DMS79 treated with DMSO at 0.1 percent for 48 hours (cell line): ENCODE measurements around the gene ZNF92.
"Not testable (repeated sequence)": the region's sequence is repeated elsewhere in the genome, so short reads cannot be mapped to it uniquely, and the experiment has no call there.

Source experiments
- DNase-seq: peaks from one replicate; lab custom pipeline; 2025; lab: John Stamatoyannopoulos, UW

Gene ZNF92

DNA sequence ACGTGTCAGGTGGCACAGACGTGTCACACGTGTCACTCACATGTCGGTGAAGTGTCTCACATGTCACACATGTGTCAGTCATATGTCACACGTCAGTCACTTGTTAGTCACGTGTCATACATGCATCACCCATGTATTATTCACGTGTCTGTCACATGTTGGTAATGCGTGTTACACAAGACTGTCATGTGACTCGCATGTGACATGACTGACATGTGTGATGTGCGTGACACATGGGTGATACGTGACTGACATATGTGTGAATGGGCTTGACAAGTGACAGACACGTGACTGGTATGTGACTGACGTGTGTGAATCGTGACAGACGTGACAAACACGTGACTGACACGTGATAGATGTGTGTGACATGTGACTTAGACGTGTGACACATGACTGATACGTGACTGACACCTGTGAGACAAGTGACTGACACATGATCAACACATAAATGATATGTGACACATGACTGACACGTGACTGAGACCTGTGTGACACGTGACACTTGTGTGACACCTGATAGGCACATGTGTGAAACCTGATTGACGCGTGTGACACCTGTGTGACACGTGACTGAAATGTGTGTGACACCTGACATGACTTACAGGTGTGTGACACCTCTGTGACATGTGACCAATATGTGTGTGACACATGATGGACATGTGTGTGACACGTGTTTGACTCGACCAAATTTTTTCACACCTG lies 56.1 kb downstream of the ZNF92 start:
- DNase-seq: no peak

DNA sequence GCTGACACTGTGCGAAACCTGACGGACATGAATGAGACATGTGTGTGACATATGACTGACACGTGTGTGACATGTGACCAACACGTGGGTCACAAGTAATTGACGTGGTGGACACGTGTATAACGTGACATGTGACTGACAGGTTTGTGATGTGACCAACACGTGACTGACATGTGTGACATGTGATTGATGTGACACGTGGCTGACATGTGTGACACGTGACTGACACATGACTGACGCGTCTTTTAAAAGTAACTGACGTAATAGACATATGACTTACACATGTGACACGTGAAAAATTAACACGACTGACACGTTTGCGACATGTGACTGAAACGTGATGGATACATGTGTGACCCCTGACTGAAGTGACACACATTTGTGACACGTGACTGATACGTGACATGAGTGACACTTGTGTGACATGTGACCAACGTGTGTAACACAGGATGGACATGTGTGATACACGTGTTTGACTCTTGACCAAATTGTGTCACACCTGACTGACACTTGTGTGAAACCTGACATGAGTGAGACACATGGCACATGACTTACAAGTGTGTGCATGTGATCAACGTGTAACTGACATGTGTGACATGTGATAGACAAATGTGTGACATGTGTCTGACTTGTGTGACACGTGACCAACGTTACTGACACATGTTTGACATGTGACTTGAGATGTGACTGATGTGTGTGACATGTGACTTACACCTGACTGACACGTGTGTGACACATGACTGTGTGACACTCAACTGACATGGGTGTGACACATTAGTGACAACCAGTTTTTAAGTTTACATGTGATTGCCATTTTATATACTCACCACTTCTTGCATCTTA lies 56.9 kb downstream of the ZNF92 start:
- DNase-seq: no peak

DNA sequence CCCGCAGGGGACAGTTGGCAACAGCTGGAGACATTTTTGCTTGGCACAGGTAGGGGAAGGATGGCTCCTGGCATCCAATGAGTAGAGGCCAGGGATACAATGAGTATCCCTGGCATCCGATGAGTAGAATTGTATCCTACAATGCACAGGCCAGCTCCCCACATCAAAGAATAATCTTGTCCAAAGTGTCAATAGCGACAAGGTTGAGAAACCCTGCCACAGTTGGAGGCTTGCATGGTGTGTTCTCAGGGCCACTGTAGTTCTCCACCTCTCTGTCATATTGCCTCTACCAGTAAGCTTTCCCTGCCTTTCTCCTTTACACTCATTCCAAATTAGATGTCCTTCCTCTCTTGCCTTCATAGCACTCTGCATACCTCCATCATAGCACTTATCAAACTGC lies 60.7 kb downstream of the ZNF92 start:
- DNase-seq: no peak

DNA sequence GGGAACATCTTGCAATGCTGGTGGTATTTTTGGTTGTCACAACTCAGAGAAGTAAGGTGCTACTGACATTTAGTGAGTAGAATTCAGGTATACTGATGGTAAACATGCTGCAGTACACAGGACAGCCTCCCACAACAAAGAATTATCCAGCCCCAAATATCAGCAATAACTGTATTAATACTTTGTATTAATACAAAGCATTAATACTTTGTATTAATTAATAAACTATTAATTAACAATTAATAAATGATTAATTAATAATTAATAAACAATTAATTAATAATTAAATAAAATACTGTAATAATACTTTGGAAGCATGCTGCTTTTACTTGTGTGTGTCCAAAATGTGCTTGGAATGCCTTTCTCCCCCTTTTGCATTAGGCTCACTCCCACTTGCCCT lies 62.5 kb downstream of the ZNF92 start:
- no peak for DNase-seq

DNA sequence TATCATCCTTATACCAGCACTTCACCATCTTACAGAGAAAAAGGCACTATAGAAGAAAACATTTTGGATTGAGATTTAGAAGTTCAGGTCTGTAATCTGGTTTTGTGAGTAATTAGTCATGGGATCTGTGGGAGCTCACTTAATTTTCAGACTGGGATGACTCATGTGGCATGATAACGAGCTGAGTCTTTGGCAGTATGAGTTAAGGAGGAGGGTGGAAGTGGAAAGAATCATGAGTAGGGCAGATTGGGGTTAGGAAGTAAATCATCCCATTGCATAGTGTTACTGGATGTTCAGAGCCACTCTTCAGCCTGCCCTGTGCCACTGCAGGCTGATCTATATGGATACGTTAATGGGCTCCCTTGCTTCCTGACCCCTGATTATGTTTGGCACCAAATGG lies 64.9 kb downstream of the ZNF92 start:
- DNase-seq: no peak

DNA sequence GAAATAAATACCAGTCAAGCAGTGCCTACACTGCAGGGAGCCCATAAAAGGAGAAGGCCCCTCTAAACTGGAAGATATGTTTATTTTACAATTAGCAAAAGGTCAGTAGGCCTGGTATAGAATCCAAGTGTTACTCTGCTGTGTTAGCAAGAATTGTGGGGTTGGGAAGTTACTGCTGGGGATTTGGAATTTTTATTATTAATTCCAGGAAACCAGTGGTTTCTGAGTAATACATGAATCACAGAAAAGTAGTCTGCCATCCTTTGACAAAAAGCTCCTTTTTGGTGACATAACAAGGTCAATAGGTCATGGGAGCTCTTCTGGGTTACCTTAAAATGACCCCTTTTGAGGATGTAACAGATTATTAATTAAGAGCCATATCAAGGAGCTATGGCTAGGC lies 67.4 kb downstream of the ZNF92 start:
- no peak for DNase-seq

DNA sequence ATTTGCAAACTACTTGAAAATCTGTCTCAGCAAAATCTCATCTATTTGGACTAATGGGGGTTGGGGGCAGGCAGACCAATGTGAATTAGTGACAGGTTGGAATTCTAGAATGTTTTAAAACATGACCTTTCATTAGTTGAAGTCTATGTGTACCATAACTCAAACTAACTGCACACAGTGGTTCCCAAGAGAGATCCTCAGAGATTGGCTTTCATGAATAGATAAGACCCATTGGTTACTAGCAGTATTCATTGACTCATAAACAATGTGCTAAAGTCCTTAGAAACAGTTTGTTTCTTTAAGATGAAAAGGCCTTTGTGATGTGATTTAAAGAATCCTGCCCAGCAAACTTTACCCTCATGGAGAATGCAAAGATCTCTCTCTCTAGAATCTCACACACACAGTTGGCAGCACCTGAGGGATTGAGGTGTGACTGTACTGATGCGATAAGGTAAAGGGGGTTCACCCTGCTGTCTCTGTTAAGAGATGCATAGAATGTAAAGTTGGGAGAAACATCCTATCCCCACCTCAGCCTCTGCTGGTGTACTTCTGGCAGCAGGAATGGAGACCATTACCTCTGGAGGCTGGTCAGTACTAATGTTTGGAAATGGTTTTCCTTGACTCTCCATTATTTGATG lies 70.7 kb downstream of the ZNF92 start:
- no peak for DNase-seq

DNA sequence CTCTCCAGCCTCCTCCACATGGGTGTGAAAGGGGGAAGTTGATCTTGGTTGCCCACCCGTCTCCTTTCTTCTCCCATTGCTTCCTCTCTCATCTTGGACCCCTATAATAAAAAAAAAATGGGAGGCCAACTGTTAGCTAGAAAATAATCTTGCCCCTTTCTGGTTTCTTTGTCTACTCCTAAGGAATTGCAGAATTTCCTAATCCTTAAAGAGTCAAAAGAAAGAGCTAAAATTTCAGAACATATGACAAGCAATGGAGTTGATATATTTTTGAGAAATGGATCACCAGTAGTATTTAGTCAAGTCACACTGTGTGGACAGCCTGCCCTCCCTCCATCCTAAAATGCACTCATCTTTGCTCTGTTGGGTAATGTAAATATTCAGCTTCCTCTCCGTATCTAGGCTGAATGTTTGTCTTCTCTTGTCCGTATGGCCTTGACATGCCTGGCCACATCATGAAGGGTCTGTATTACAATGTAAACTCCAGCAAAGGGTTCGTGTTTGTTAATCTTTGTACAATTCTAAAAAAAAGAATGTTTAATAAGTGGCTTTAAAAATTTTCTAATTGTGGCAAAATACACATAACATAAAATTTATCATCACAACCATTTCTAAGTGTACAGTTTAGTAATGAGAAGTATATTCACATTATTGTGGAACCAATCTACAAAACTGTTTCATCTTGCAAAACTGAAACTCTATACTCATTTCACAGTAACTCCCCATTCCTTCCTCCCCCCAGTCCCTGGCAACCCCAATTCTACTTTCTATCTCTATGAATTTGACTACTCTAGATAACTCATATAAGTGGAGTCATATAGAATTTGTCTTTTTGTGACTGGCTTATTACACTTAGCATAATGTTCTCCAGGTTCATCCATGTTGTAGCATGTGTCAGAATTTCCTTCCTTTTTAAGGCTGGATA lies 71.5 kb downstream of the ZNF92 start:
- no peak for DNase-seq

DNA sequence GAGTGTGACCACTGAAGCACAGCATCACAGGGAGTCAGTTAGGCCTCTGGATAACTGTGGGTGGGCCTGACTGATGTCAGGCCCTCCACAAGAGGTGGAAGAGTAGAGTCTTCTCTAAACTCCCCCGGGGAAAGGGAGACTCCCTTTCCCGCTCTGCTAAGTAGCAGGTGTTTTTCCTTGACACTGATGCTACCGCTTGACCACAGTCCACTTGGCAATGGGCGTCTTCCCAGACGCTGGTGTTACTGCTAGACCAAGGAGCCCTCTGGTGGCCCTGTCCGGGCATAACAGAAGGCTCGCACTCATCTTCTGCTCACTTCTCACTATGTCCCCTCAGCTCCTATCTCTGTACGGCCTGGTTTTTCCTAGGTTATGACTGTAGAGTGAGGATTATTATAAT lies 73.4 kb downstream of the ZNF92 start:
- DNase-seq: not testable (repeated sequence)

DNA sequence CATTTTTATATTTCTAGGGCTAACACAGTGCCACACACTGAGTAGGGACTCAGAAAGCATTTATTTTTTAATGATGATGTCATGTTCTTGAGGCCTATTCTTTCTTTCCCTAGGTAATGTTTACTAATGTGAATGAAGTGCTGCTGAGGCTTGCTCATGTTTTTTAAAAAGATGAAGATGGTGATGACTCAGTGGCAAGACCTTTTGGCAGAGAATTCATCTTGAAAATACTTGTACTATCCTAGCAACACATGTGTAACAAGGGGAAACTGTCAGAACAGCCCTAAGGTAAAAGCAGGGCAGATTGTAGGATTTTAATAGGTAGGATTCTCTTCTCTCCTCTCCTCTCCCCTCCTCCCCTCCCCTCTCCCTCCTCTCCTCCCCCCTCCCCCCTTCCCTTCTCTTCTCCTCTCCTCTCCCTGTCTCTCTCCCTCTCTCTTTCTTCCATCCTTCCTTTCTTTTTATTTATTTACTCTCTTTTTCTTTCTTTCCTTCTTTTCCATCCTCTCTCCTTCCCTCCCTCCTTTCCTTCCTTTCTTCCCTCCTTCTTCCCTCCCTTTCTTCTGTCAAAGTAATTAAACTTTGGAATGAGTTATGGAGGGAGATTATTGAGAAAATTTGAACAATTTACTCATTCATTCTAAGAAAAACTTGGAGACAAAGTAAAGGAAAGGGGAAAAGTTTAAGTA lies 75.3 kb downstream of the ZNF92 start:
- peak; percentile 12 for DNase-seq

DNA sequence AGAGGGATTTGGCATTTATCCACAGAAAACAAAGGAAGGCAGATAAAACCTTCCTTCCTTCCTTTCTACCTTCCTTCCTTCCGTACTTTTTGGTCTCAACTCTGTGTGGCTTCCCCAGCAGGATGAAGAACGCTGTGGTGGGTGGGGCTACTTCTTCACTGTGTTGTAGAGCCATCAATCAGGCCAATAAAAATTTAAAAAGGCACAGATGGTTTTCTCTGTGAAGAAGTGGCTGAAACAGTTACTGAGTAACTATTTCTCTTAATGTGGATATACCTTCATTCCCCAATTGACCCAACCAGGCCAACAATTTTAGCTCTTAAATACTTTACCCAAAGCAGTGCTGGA lies 75.8 kb downstream of the ZNF92 start:
- DNase-seq: no peak
